Panc1 (cell line): ENCODE measurements around the gene DNASE1L3. TPM values are rescaled to one million over a fixed set of nuclear protein-coding genes. Genes with fewer than 3 reads are reported as not detected.

Source experiments
- ATAC-seq: fragments of 200-7000 bp; cut with Tn5 transposase; 2 replicates; pipeline ENCODE4 v1.9.1; 2020; ENCODE audit warnings: mild to moderate bottlenecking, moderate library complexity
- BruUV-seq: library from RNA; stranded (reverse); fragments of 400-500 nt; replicated peaks from 2 replicates; lab custom pipeline; 2021; lab: Mats Ljungman, UMichigan
- CTCF ChIA-PET: fragments of 300-600 bp; sonication (Branson Sonifier 250); formaldehyde crosslinking; loops from one replicate; lab custom pipeline; 2022; ENCODE audit warnings: antibody characterized with exemption; lab: Charles Lee
- POLR2A ChIA-PET: fragments of 300-600 bp; sonication (Branson Sonifier 250); formaldehyde crosslinking; loops from one replicate; lab custom pipeline; 2022; ENCODE audit warnings: antibody characterized with exemption; lab: Charles Lee
- DNase-seq: peaks from one replicate; pipeline ENCODE4 v3.0.0-alpha.2; 2010; ENCODE audit warnings: low read depth, low spot score
- H3K27ac ChIP-seq: 2 replicates; pipeline ENCODE4 v1.5.1; 2011; ENCODE audit warnings: mild to moderate bottlenecking, low read length, inconsistent platforms
- H3K27me3 ChIP-seq: fragments of 200-500 bp; sonication (Bioruptor generic); 2 replicates; pipeline ENCODE4 v1.6.0; 2014; ENCODE audit warnings: low read length, inconsistent platforms; ENCODE audit not compliant: control insufficient read depth, insufficient read depth
- H3K36me3 ChIP-seq: fragments of 200-500 bp; sonication (Bioruptor generic); 2 replicates; pipeline ENCODE4 v1.5.1; 2014; ENCODE audit warnings: inconsistent platforms, mild to moderate bottlenecking, low read length, moderate library complexity; ENCODE audit not compliant: control insufficient read depth, insufficient read depth
- H3K4me1 ChIP-seq: 2 replicates; pipeline ENCODE4 v1.5.1; 2011; ENCODE audit warnings: inconsistent platforms, mild to moderate bottlenecking, low read length, moderate library complexity; ENCODE audit not compliant: control insufficient read depth, insufficient read depth
- H3K4me3 ChIP-seq, 2 experiments: 2 replicates each; pipeline ENCODE4 v1.5.1; 2011 to 2012; ENCODE audit warnings: low read depth in 2 of 2, low read length in 2 of 2, mild to moderate bottlenecking in 2 of 2, inconsistent platforms in 1 of 2, moderate library complexity in 1 of 2
- H3K9me3 ChIP-seq: fragments of 200-500 bp; sonication (Bioruptor generic); 2 replicates; pipeline ENCODE4 v1.5.1; 2014; ENCODE audit warnings: low read depth, mild to moderate bottlenecking, inconsistent platforms, low read length, moderate library complexity; ENCODE audit not compliant: control insufficient read depth, insufficient read depth
- CTCF ChIP-seq: fragments of 450-650 bp; IDR thresholded peaks from 2 replicates; pipeline ENCODE4 v1.5.1; 2017; ENCODE audit warnings: mild to moderate bottlenecking
- POLR2AphosphoS5 ChIP-seq: IDR thresholded peaks from 2 replicates; pipeline ENCODE4 v1.6.1; 2012; ENCODE audit warnings: mild to moderate bottlenecking, low read depth, low read length, moderate library complexity
- REST ChIP-seq, 2 experiments: IDR thresholded peaks; 2 replicates each; pipeline ENCODE4 v1.6.1; 2011 to 2012; ENCODE audit warnings: low read depth in 2 of 2, control low read depth in 1 of 2, low read length in 1 of 2, mild to moderate bottlenecking in 1 of 2, moderate library complexity in 1 of 2; ENCODE audit not compliant: insufficient read depth in 1 of 2
- SIN3A ChIP-seq: IDR thresholded peaks from 2 replicates; pipeline ENCODE4 v1.6.1; 2012; ENCODE audit warnings: low read depth, mild to moderate bottlenecking, low read length, moderate library complexity, borderline replicate concordance; ENCODE audit not compliant: insufficient read depth
- TCF7L2 ChIP-seq: IDR thresholded peaks from 2 replicates; pipeline ENCODE4 v1.6.1; 2011; ENCODE audit warnings: mild to moderate bottlenecking, low read depth, low read length, inconsistent platforms
- in situ Hi-C: cut with HindIII; loops from 2 replicates; pipeline ENCODE4 v1.10.0; 2016; ENCODE audit warnings: low sequenced_read_pairs, low pct_unique_long_range_greater_than_20kb
- intact Hi-C: fragments of 100-400 bp; cut with micrococcal nuclease; formaldehyde crosslinking; loops from one replicate; pipeline ENCODE4 v1.10.0; 2022; ENCODE audit not compliant: unreplicated experiment
- total RNA-seq: library from RNA; stranded (reverse); gene quantifications from one replicate; pipeline ENCODE4 v1.2.1, GENCODE V29; 2021; ENCODE audit not compliant: unreplicated experiment

Gene DNASE1L3
- total RNA-seq, 1 experiment from 2014 or later: not detected

DNA sequence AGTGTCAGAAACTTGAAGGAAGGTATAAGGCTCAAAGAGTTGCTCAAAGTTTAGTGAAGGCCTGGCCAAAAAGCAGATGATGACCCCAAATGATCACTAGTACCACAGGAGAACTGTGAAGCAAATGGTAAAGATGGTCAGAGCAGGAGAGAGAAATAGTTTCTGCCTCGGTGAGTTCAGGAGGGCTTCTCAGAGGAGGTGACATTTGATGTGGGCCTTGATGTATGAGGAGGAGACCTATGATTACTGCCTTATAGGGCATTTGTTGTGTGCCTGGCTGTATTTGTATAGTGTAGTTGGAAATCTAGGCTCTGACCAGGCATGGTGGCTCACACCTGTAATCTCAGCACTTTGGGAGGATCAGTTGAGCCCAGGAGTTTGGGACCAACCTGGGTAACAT lies 50.4 kb downstream of the DNASE1L3 start:
- ChIA-PET POLR2A (no interaction called here), CTCF (no interaction called here)
- no peak for DNase-seq
- intact Hi-C loops: no loop called here
- H3K27me3 ChIP-seq: no peaks in the 10 kb centered on the region
- peaks cover 54% of the 10 kb centered on the region for H3K4me1 ChIP-seq
- peaks cover 19% of the 10 kb centered on the region for H3K36me3 ChIP-seq
- H3K4me3 ChIP-seq: no peak overlapping the region
- TF ChIP-seq POLR2AphosphoS5 (no peak), REST (IDR thresholded peaks at IDR 0.05; ENCODE audit: insufficient read depth in 1 of 2, low read depth in 2 of 2, low read length in 1 of 2) (no peak), SIN3A (no peak), TCF7L2 (no peak), CTCF (no peak)
- in situ Hi-C loops: no loop called here
- H3K9me3 ChIP-seq: no peaks in the 10 kb centered on the region
- no TSS peak for BruUV-seq
- no peak for ATAC-seq
- peak overlapping the region; percentile 48; the same call in 1 of the 2 replicates for H3K27ac ChIP-seq

DNA sequence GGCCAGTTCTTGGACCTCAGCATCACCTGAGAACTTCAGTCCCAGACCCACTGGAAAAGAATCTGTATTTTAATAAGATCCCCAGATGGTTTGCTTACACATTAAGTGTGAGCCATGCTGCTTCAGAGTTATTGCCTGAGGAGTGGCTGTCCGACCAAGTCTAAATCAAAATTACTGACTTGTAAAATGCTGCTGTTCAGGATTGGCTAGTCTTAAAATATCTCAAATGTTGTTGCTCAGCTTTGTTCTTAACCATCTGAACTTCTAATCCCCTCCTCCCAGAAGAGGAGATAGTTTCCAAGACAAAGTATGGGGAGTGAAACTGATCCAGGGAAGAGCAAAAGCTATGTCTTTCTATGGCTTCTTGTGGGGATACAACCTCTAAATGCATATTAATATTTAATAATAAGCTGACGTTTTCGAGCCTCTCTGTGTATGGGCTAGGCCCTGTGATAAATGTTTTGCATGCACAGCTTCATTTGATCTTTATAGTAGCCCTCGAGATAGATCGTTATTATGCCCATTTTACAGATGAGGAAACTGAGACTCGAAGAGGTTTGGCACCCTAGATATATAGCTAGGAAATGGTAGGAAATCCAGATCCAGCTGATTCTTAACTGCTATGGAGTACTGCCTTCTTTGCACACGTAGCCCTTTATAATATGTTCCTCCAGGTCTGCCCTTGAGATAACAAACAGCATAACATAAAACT lies 52.2 kb downstream of the DNASE1L3 start:
- TF ChIP-seq CTCF (no peak), REST (IDR thresholded peaks at IDR 0.05; ENCODE audit: insufficient read depth in 1 of 2, low read depth in 2 of 2, low read length in 1 of 2) (no peak), TCF7L2 (no peak)
- in situ Hi-C loops: no loop called here
- BruUV-seq: no TSS peak
- DNase-seq (no peak), ATAC-seq (no peak)
- intact Hi-C loops: no loop called here
- Histone ChIP-seq H3K27ac (no peak overlapping the region), H3K36me3 (peaks cover 19% of the 10 kb centered on the region), H3K9me3 (no peaks in the 10 kb centered on the region), H3K27me3 (no peaks in the 10 kb centered on the region), H3K4me3 (no peak overlapping the region), H3K4me1 (peaks cover 36% of the 10 kb centered on the region)
- ChIA-PET CTCF (no interaction called here), POLR2A (no interaction called here)
